SHP77 treated with DMSO at 0.1 percent for 48 hours (cell line): Measurements from ENCODE around the gene NF2.

Source experiments
- DNase-seq: peaks from one replicate; lab custom pipeline; 2025; lab: John Stamatoyannopoulos, UW

Gene NF2

DNA sequence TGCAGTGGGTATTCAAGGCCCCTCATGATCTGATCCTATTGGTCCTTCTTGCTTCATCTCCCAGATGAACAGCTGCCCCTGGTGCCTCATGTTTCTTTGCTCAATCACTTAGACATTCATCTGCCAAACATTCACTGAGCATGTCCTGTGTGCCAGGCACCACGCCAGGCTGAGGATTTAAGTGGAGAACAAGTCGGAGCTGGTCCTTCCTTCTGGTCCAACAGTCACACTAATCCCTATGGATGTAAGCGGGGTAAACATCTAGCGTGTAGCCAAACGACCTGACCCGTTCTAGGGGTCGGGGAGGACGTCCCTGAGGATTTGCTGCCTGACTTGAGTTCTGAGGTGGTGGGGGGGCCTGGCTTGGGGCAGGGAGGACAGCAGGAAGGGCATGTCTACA lies 141.5 kb downstream of the NF2 start:
- DNase-seq, result peak; percentile 69

- DNase-seq, result no peak
Observed at GRCh38 chr22:29747832-29748231, 144.4 kb downstream of the NF2 start.
